ENCODE data around the gene SLC30A9.

Gene SLC30A9

GRCh38 chr4:41990365-41991111 is at the start of gene SLC30A9:
Gene SLC30A9 (plus strand): TSS chr4:41990530. CDS start chr4:41990652, 122 bp downstream.
- peak; percentile 51 for DNase-seq

DNA sequence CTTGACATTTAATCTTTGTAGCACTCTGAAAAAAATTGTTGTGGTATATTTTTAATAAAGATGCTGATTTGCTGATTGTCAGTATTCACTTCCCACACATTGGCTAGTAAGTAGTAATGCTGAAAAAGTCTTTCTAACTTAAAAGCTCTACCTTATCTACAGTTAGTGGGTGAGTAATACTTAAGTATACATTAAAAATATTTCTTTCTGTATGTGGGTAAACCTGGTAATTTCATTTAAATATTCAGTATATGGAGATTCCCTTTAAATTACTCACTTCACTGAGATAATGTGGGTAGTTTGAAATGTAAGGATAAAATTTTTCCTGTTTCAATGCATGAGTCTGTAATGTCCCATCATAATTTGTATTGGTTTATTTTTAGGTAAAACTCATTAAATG is 49.5 kb upstream of the SLC30A9 start:
- DNase-seq: no peak

GRCh38 chr4:41943506-41943905 is 46.8 kb upstream of the SLC30A9 start:
- no peak for DNase-seq

DNA sequence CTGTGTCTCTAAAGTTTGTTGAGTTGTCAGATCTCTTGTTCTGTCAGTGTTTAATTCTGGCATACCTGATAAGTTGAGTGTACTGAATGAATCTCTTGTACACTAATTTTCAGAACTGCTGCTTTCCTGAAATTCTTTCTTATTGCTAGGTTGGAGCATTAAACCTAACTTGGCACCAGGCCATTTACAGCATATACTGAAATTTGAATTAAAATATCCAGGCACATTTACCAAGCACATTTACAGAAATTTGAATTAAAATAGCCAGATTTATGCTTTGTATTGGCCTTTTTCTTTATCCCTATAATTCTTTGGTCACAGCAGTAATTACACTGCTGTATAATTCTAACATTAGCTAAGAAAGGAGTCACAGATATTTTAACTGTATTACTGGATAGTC is 46.2 kb upstream of the SLC30A9 start:
- DNase-seq: no peak

GRCh38 chr4:41949531-41949930 is 40.8 kb upstream of the SLC30A9 start:
- DNase-seq: no peak

DNA sequence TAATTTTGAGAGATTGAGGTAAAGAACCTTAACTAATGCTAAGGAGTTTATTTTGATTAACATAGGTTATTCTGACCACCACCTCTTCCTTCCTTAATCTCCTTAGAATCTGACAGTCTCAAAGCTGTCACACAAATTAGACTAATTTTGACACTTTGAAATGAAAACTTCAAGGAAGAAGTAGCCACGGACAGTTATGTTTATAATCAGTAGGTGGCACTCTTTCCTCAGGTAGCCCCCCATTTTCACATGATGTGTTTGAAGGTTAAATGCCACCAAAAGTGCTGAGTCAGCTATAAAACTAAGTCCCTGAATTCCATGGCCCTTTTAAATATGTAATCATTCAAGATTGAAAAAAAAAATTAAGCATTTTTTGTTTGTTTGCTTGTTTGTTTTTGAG is 32.7 kb upstream of the SLC30A9 start:
- DNase-seq: no peak

- no peak for DNase-seq
These were observed 27.2 kb upstream of the SLC30A9 start for GRCh38 chr4:41963105-41963504.

DNA sequence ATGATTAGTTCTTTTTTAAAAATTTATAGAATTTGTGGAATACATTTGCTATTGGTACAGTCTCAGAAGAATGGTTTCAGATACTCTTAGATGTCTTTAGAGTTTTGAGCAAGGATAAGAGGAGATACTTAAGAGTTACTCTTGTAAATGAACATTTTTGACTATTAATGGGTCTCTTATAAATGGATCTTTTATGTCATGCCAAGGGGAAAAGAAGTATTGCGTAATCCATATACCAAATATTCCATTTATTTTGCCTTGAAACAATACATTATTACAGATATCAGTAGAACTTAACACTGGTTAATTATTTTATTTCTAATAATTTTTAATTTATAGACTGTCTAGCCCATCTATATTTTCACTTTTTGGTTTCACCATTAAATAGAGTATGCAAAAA is 25.9 kb upstream of the SLC30A9 start:
- no peak for DNase-seq

- DNase-seq: no peak
These were observed 22.9 kb upstream of the SLC30A9 start for GRCh38 chr4:41967392-41967791.

GRCh38 chr4:41969671-41970070 is 20.7 kb upstream of the SLC30A9 start:
- DNase-seq: no peak

DNA sequence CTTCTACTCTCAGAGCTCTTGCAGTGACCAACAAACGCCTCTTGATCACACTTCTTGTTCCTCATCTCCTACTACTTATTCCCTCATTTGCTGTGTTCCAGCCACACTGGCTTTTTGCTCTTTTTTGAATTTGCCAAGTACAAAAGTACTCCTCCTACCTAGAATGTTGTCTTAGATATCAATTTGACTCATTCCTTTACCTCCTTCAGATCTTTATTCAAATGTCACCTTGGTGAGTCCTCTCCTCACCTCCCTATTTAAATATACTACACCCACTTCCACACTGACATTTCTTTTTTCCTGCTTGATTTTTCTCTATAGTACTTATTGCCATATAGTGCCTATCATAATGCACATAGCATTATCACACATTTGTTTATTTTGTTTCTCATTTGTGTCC is 15.0 kb upstream of the SLC30A9 start:
- no peak for DNase-seq

DNA sequence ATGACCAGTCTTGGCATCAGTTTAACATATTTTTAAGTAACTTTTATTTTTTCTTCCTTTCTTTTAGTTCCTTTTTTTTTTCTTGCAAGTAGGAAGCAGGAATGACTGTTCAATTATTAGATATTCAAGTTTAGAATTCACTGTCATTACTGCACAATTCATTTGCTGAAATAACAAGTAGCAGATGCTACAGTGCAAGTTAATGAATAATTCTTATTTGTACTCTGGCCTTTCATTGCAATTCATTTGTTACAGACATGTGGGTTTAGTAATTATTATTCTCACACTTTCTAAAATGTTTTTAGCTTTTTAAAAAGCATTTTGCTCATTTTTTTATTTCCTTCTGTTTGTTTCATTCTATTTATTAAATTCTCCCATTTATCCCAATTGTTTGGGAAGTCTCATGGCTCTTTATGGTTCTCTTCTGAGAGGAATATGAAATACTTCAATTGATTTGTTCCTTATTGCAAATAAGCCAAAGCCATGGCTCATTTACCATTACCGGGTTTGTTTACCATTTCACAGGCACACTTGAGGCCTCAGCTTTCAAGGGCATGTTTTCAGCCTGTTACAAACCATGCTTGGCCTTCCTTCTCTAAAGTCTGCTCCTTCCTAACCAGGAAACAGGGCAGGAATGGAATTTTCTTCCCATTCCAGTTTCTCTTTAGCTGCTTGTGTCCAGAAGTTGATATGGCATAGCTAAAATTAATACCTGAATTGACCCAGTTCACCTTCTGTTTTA is 13.4 kb upstream of the SLC30A9 start:
- DNase-seq: no peak

- no peak for DNase-seq
These were observed 12.6 kb upstream of the SLC30A9 start for GRCh38 chr4:41977709-41978108.

- DNase-seq: no peak
These were observed 8.9 kb upstream of the SLC30A9 start, which contains the start of gene DCAF4L1 for GRCh38 chr4:41981456-41981855. Gene DCAF4L1 (plus strand): TSS chr4:41981756. CDS start chr4:41981793, 37 bp downstream.

DNA sequence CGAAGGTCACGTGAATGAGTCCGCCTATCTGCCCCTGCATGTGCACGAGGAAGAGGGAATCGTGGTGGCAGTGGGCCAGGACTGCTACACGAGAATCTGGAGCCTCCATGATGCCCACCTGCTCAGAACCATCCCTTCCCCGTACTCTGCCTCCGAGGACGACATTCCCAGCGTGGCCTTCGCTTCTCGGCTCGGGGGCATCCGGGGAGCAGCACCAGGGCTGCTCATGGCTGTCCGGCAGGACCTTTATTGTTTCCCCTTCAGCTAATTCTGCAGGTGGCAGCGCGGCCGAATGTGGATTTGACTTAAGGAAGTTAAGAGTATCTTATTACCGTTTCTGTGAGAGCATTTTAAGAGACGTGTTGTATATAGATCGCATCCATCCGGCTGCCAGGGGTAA is 7.6 kb upstream of the SLC30A9 start:
- no peak for DNase-seq

GRCh38 chr4:41985151-41985550 is 5.2 kb upstream of the SLC30A9 start:
- DNase-seq: no peak

DNA sequence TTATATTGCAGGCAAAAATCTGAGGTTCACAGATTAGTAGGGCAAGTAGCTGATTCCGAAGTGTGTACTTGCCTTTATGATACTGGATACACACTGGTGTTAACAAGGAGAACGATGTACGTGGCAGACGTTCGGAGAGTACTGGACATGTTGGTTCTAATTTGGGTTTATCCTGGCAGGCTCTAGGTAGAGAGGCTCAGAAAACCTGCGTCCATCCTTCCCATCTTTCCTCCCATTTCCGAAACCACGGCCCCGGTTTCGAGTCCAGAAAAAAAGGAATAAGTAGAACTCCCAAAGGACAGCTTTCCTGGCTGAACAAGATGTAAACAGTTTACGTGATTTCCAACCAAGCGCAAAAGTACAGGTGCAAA is 351 bp upstream of the SLC30A9 start:
- no peak for DNase-seq

GRCh38 chr4:41991916-41992767 is 1.8 kb downstream of the SLC30A9 start:
- DNase-seq: no peak

DNA sequence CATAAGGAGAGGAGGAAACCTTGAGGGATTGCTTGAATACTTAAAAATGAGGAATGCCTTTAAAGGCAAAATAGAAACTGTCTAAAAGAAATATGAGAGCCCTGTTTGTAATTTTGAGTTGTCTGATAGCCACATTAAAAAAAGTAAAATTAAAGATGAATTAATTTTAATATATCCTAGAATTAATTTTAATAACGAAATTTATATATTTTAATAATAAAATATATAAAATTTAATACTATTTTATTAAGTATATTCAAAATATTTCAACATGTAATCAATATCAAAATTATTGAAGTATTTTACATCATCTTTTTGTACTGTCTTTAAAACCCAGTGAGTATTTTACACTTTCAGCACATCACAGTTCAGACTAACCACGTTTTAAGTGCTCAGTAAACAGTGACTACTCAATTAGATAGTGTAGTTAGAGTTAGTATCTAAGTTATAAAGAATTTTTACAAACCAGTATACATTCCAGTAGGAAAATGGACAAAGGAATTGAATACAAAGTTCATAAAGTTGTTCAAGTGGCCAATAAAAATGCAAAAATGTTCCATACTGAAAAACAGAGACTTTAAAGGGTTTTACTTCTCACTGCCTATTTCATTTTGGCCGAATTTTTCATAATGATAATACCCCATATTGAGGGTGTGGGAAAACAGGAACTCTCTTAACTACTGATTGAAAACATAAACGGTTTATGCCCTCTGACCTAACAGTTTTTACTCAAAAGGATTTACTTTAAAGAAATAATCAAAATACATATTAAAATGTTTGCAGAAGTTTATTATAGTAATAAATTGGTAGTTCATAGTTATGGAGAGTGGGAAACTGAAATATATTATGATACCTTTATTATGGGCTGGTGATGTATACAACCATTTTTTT is 2.9 kb downstream of the SLC30A9 start:
- DNase-seq: no peak

DNA sequence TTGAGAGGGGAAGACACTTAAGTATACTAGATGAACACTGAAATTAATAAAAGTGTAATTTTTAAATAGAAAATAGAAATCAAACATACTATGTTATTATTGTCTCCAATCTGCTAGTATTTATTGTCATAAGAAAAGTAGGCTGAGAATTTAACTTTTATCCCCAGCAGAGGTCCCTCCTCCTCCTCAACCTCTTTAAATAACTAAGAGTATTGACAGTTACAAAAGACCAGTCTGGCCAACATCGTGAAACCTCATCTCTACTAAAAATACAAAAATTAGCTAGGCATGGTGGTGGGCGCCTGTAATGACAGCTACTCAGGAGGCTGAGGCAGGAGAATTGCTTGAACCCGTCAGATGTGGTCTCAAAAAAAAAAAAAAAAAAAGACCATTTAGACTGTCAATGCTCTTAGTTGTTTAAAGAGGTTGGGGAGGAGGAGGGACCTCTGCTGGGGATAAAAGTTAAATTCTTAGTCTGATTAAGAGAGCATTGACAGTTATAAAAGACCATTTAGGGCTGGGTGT is 4.2 kb downstream of the SLC30A9 start:
- no peak for DNase-seq

GRCh38 chr4:41998019-41998418 is 7.7 kb downstream of the SLC30A9 start:
- no peak for DNase-seq

DNA sequence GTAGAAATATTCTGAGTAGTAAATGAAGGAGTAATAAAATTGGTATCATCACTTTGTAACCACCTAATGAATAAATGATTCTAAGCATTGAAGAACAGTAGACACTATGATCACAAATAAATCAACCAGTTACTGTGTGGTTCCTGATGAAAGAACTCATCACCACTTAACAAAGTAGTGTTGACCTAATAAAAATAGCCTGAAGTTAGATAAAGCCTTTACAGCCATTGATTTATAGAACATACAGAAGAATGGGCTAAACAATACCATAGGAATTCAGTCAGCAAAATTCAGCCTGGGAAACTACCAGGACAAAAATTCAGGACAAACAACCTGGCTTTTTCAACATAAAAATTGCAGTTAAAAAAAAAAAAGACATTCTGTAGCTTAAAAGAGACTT is 9.0 kb downstream of the SLC30A9 start:
- no peak for DNase-seq
